GM18517 (cell line): ENCODE results near the gene ERC1.
"Not testable (repeated sequence)": the region's sequence is repeated elsewhere in the genome, so short reads cannot be mapped to it uniquely, and the experiment has no call there.

Experiments
- ATAC-seq: cut with Tn5 transposase; IDR thresholded peaks from one replicate; pipeline ENCODE4 v1.9.1; 2021; ENCODE audit warnings: mild to moderate bottlenecking, moderate library complexity; ENCODE audit not compliant: unreplicated experiment

The ERC1 gene

GRCh38 chr12:1213618-1214205, 222.7 kb downstream of the ERC1 start:
- ATAC-seq = no peak

DNA sequence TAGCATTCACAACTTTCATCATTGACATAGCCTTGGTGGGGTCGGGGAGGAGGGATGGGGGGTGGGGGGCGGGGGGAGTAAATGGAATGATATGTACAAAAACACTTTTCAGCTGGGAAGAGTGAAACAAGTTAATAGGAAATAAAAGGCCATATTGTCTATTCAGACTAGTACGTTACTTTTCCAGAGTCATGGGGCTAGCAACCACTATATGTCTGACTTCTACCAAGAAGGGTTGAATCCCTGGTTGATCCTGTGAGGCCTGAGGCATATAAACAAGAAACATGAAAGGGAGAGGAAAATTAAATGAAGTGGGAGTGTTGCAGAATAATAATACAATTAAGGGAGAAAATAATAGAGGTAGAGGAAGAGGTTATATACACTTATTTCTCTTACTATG, 225.5 kb downstream of the ERC1 start:
- no peak for ATAC-seq

- no peak for ATAC-seq
Measured at GRCh38 chr12:1217191-1217949, 226.3 kb downstream of the ERC1 start.

- ATAC-seq = no peak
Measured at GRCh38 chr12:1218369-1218768, 227.3 kb downstream of the ERC1 start.

GRCh38 chr12:1220127-1221092, 229.4 kb downstream of the ERC1 start:
- ATAC-seq = no peak

- ATAC-seq = no peak
Measured at GRCh38 chr12:1222858-1223639, 232.0 kb downstream of the ERC1 start.

DNA sequence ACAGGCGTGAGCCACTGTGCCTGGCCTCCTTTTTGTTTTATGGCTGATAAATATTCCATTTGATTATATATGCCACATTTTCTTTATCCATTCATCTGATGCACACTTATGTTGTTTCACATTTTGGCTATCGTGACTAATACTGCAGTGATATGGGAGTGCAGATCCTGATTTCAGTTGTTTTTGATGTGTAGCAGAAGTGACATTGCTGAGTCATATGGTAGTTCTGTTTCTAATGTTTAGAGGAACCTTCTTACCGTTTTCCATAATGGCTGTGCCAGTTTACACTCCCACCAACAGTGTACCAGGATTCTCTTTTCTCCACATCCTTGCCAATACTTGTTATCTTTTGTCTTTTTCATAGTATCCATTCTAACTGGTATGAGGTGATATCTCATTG, 235.9 kb downstream of the ERC1 start:
- no peak for ATAC-seq

GRCh38 chr12:1234073-1234472, 243.1 kb downstream of the ERC1 start:
- no peak for ATAC-seq

DNA sequence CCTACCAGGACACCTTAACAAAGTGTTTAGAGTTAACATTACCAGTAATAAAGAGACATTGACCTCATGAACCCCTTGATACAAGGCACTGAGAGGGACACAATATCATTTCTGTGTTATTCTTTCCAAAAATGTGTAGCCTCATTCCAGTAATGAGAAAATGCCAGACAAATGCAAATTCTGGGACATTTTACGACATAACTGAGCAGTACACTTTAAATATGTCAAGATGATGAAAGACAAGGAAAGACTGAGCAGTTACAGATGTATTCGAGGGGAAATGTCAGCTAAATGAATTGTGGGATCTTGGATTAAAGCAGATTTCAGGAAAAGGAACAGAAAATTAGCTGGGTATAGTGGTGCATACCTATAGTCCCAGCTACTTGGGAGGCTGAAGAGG, 255.6 kb downstream of the ERC1 start:
- ATAC-seq = no peak

GRCh38 chr12:1250641-1251040, 259.6 kb downstream of the ERC1 start:
- ATAC-seq = no peak

DNA sequence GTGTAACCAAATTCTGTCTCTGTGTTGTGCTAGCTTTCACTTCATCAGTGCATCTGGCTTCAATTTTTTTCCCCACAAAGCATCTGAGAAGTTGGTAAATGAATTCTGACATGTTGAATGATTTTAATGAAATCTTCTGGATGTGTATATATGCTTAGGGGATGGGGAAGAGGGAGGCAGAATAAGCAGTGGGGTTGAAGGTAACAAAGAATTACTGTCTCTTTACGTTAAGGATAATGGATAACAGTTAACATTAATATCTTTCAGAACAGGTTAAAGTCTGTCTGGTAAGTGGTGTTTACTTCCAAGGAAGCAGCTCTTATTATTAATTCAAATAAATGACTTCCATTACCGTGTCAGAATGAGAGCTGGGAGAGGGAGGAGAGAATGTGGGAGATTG, 261.7 kb downstream of the ERC1 start:
- ATAC-seq = no peak

DNA sequence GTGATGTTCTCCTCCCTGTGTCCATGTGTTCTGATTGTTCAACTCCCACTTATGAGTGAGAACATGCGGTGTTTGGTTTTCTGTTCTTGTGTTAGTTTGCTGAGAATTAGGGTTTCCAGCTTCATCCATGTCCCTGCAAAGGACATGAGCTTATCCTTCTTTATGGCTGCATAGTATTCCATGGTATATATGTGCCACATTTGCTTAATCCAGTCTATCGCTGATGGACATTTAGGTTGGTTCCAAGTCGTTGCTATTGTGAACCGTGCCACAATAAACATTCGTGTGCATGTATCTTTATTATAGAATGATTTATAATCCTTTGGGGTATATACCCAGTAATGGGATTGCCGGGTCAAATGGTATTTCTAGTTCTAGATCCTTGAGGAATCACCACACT, 264.1 kb downstream of the ERC1 start:
- ATAC-seq = not testable (repeated sequence)

- not testable (repeated sequence) for ATAC-seq
Measured at GRCh38 chr12:1255854-1256253, 264.8 kb downstream of the ERC1 start.

- no peak for ATAC-seq
Measured at GRCh38 chr12:1256285-1256684, 265.3 kb downstream of the ERC1 start.

DNA sequence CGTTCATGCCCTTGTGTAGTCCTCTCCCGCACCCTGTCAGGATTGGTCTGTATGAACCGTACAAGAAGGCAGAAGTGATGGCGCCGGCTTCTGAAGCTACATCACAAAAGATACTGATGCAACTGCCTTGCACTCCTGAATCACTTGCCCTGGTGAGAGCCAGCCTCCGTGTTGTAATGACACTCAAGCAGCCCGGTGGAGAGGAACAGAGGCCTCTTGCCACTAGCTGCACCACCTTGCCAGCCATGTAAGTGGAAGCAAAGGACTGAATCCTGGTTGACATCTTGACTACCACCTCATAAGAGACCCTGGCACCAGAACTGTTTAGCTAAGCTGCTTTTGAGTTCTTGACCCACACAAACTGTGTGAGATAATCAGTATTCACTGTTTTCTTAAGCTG, 266.0 kb downstream of the ERC1 start:
- ATAC-seq = no peak

DNA sequence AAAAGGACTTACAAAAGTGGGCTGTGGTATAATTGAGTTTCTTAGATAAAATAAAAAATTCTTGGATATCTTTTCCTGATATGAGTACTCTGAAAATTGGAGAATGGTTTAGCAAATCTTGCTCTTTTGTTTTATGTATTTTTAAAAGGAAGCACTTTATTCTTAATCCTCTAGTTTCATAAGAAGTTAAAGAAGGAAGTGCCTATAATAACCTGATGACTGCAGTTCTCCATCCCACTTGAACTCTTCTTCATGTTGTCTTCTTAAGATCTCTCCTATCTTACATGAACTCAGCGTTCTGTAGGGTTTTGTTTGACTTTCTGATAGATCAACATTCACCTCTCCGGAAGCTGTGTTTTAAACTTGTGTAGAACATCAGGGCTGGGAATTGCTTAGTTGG, 271.0 kb downstream of the ERC1 start:
- no peak for ATAC-seq

GRCh38 chr12:1267243-1267642, 276.2 kb downstream of the ERC1 start:
- ATAC-seq = no peak

DNA sequence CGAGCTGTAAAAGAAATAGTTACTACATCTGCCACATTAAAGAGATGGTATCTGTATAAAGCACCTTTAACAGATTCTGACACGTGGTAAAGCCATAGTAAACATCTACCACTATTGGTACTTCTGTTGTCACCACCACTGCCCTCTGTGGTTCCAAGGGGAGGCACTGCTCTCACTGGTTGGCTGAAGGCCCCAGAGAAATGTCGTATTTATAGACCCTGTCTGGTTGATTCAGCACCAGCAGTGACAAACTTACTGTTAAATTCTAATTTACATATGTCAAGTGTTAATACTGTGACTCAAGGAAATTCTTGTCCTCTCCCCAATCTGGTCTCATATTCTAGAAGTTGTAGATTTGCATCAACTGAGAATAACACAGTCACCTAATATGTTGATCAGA, 281.1 kb downstream of the ERC1 start:
- no peak for ATAC-seq

DNA sequence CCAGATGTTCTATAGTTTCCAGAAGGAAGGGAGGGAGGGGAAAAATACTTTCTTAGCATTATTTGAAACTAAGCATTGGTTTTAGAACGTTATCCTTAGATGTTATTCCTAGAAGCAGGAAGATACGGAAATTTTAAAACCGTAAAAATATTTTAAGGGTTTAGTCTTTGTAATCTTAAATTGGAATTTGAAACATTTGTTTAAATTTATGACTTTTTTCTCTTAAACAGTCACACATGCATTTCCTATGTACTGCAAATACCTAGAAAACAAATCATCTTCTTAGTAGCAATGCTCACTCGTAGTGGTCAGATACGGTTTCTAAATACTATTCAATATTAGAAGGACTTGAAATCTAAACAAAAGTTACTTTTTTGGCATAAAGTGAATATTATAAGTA, 282.0 kb downstream of the ERC1 start:
- ATAC-seq = no peak

GRCh38 chr12:1277905-1278304, 286.9 kb downstream of the ERC1 start:
- no peak for ATAC-seq

GRCh38 chr12:1279050-1279449, 288.0 kb downstream of the ERC1 start:
- ATAC-seq = no peak
